Airway epithelial cell (primary cell): ENCODE results near the gene GPRASP3. TPM values are rescaled to one million over a fixed set of nuclear protein-coding genes. Genes with fewer than 3 reads are reported as not detected.

Experiments
- total RNA-seq: library from RNA; depleted of rRNA; stranded (reverse); fragments of >200 nt; gene quantifications from 2 replicates; pipeline ENCODE4 v1.2.3, GENCODE V29; 2015

Gene GPRASP3
- total RNA-seq = 0.51 and 0.85 TPM in 2 replicates

GRCh38 chrX:102720237-102721168, at the start of gene GPRASP3:
Gene GPRASP3, plus strand, starts transcription at chrX:102720743. Its CDS starts 28,253 bp downstream, at chrX:102748996.

GRCh38 chrX:102712216-102712966, 8.2 kb upstream of the GPRASP3 start, which contains the start of gene GPRASP2:
Gene GPRASP2, plus strand, starts transcription at chrX:102712448. Its CDS starts 2,422 bp downstream, at chrX:102714870.

Other genes with a start within 250 kb of the GPRASP3 start
- gene TCP11X2, start 248.9 kb upstream of the GPRASP3 start, total RNA-seq = not detected in 2 replicates
- 1.1 and 4.3 TPM in 2 replicates for gene TMSB15A, start 204.0 kb upstream of the GPRASP3 start, total RNA-seq
- 4.9 and 9.7 TPM in 2 replicates for gene ARMCX5, start 121.2 kb upstream of the GPRASP3 start, total RNA-seq
- 0.14 and 1.1 TPM in 2 replicates for gene GPRASP1, start 69.3 kb upstream of the GPRASP3 start, total RNA-seq
- 4.7 and 5.1 TPM in 2 replicates for gene GPRASP2, start 8.3 kb upstream of the GPRASP3 start, total RNA-seq
- not detected in 2 replicates for gene RAB40AL, start 216.5 kb downstream of the GPRASP3 start, total RNA-seq